Measurements from ENCODE around the gene PIMREG.

The PIMREG gene

DNA sequence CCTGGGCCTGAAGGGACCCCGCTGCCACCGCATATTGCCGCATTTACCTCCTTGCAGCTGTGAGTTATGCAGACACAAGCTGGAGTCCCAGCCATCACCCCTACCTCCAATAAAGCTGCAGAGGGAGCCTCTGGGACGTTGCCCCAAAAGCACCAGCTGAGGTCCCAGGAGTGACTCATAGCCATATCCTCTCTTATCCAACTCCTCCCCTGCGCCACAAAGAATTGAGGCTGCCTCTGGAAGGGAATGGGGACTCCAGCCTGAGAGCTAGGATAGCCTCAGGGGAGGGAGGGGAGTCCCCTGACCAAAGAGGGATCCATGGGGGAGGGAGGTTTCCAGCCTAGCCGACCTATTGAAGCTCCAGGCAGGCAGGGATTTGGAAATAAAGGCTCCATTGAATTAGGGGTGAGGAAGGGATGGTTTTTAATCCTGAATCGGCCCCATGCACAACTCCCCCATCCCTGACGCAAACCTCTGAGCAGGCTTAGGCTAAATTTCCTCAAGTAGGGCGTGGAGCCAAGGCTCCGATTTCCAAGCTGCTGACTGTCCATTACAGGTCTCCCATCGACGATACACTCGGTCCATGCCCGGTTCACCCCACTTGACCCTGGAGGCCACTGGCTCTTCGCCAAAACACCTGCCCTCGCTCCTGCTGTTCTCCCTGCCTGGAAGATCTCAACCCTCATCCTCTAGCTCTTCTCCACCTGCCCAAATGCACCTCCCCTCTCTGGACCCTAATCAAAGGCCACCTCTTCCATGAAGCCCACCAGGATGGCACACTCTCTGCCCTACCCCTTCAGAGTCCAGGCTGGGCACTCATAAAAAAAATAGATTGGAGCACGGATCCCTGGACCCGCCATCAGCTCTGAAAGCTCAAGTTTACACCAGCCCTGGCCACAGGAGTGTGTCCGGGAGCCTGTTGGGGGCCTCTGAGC is 27.5 kb downstream of the PIMREG start:
- no peak overlapping the region for H3K4me3 ChIP-seq (ENCODE audit: low read depth, low read length)
- no peaks in the 10 kb centered on the region for H3K79me2 ChIP-seq
- no peaks in the 10 kb centered on the region for H3K9me3 ChIP-seq (ENCODE audit: control insufficient read depth, low read length)
- H3K4me1 ChIP-seq = no peaks in the 10 kb centered on the region
- no peak overlapping the region for H3K4me2 ChIP-seq (ENCODE audit: low read length)
- no peaks in the 10 kb centered on the region for H3K27me3 ChIP-seq (ENCODE audit: control insufficient read depth, insufficient read depth, low read length)
- TF ChIP-seq, protein P1, sequence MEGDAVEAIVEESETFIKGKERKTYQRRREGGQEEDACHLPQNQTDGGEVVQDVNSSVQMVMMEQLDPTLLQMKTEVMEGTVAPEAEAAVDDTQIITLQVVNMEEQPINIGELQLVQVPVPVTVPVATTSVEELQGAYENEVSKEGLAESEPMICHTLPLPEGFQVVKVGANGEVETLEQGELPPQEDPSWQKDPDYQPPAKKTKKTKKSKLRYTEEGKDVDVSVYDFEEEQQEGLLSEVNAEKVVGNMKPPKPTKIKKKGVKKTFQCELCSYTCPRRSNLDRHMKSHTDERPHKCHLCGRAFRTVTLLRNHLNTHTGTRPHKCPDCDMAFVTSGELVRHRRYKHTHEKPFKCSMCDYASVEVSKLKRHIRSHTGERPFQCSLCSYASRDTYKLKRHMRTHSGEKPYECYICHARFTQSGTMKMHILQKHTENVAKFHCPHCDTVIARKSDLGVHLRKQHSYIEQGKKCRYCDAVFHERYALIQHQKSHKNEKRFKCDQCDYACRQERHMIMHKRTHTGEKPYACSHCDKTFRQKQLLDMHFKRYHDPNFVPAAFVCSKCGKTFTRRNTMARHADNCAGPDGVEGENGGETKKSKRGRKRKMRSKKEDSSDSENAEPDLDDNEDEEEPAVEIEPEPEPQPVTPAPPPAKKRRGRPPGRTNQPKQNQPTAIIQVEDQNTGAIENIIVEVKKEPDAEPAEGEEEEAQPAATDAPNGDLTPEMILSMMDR (IDR thresholded peaks at IDR 0.05) = no peak
- H3K27ac ChIP-seq = no peak overlapping the region
- no peaks in the 10 kb centered on the region for H3K36me3 ChIP-seq (ENCODE audit: control insufficient read depth, insufficient read depth, low read length)
- H2AFZ ChIP-seq = no peak overlapping the region
- no peak overlapping the region for H3K9ac ChIP-seq

DNA sequence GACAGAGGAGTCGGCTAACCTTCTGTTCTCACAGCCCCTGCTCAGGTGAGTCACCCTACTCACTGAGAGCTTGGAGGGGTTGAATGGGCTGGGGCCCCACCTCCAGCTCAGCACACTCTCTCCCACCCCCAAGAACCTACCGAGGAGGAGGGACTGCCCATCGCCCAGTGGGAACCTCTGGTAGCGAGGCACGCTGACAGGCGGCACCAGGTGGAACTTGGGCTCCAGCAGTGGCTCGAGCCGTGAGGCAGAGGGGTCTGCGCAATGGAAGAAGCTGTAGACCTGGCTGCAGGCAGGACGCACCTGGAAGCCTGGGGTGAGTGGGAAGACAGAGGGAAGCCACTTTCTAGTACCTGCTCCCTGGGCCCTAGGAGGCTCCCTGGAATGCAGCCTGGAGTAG is 28.3 kb downstream of the PIMREG start:
- no peaks in the 10 kb centered on the region for H3K36me3 ChIP-seq (ENCODE audit: control insufficient read depth, insufficient read depth, low read length)
- H3K27ac ChIP-seq = no peak overlapping the region
- H3K9ac ChIP-seq = no peak overlapping the region

DNA sequence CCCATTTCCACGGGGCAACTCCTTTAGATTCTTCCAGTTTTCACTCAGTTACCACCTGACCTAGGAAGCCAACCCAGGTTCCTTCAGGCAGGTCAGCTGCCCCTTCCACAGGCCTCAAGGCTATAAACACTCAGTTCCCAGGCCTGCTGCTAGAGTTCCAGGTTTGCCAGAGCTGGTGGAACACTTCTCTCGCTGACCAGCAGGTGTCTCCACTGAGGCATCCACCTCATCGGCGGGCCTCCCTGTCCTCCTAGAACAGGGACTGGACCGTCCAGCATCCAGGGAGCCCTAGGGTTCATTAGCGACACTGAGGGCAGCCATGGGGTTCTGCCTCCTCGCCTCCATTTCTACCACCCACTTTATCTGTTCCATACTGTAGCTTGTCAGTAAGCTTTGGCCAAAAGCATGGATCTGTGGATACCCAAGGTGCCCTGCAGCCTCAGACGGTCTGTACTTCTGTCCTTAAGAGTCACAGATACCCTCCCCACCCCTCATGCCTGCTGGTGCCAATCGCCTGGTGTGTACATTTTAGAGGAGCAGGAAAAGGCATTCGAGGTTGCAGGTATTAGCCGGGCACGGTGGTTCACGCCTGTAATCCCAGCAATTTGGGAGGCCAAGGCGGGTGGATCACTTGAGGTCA is 29.0 kb downstream of the PIMREG start:
- peak overlapping the region; percentile 9 for H2AFZ ChIP-seq
- H3K9me3 ChIP-seq (ENCODE audit: control insufficient read depth, low read length) = no peaks in the 10 kb centered on the region
- H3K4me3 ChIP-seq (ENCODE audit: low read depth, low read length) = no peak overlapping the region
- H3K9ac ChIP-seq = no peak overlapping the region
- no peaks in the 10 kb centered on the region for H3K4me1 ChIP-seq
- H3K27ac ChIP-seq = no peak overlapping the region
- TF ChIP-seq, protein P1 (IDR thresholded peaks at IDR 0.05) = peak; percentile 98
- no peaks in the 10 kb centered on the region for H3K36me3 ChIP-seq (ENCODE audit: control insufficient read depth, insufficient read depth, low read length)
- H3K79me2 ChIP-seq = no peaks in the 10 kb centered on the region
- no peak overlapping the region for H3K4me2 ChIP-seq (ENCODE audit: low read length)
- no peaks in the 10 kb centered on the region for H3K27me3 ChIP-seq (ENCODE audit: control insufficient read depth, insufficient read depth, low read length)

More for the DNA sequence above, 28.3 kb downstream of the PIMREG start:
- Histone ChIP-seq H3K27me3 (ENCODE audit: control insufficient read depth, insufficient read depth, low read length) (no peaks in the 10 kb centered on the region), H3K79me2 (no peaks in the 10 kb centered on the region), H3K4me1 (no peaks in the 10 kb centered on the region), H2AFZ (no peak overlapping the region), H3K4me2 (ENCODE audit: low read length) (no peak overlapping the region), H3K4me3 (ENCODE audit: low read depth, low read length) (no peak overlapping the region), H3K9me3 (ENCODE audit: control insufficient read depth, low read length) (no peaks in the 10 kb centered on the region)
- TF ChIP-seq, protein P1 (IDR thresholded peaks at IDR 0.05) = no peak

DNA sequence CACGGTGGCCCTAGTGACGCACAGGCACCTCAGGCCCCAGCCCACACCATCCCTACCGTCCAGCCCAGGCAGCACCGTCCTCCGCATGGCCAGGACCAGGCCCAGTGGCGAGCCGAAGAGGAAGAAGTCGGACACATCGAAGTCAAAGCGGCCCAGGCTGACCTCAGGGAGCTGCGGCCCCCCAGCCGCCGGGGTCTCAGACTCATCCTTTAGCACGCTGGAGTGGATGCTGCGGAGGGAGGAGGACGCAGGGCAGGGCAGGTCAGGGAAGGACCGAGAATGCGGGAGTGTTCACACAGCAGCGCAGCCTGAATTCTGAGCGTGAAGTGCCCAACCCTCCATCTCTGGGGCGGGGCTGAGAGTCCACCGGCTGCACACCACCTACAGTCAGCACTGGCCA is 30.1 kb downstream of the PIMREG start:
- H3K27ac ChIP-seq = no peak overlapping the region
- H3K27me3 ChIP-seq (ENCODE audit: control insufficient read depth, insufficient read depth, low read length) = no peaks in the 10 kb centered on the region
- H3K4me2 ChIP-seq (ENCODE audit: low read length) = no peak overlapping the region
- H3K4me1 ChIP-seq = no peaks in the 10 kb centered on the region
- H3K36me3 ChIP-seq (ENCODE audit: control insufficient read depth, insufficient read depth, low read length) = no peaks in the 10 kb centered on the region
- H3K79me2 ChIP-seq = no peaks in the 10 kb centered on the region
- no peaks in the 10 kb centered on the region for H3K9me3 ChIP-seq (ENCODE audit: control insufficient read depth, low read length)
- H2AFZ ChIP-seq = no peak overlapping the region
- H3K4me3 ChIP-seq (ENCODE audit: low read depth, low read length) = no peak overlapping the region
- TF ChIP-seq, protein P1 (IDR thresholded peaks at IDR 0.05) = no peak
- no peak overlapping the region for H3K9ac ChIP-seq

Data from parathyroid adenoma (tissue), 2 donors.